SK-N-SH treated with all-trans-retinoic acid at 6 μM for 48 hours (cell line): ENCODE data around the gene CACTIN.

Experiments
- ATAC-seq: fragments of 200-7000 bp; cut with Tn5 transposase; 3 replicates; pipeline ENCODE4 v1.9.1; 2020; ENCODE audit warnings: mild to moderate bottlenecking, moderate library complexity
- BACH2 ChIP-seq: fragments of 250-450 bp; sonication (Bioruptor Pico); IDR thresholded peaks from 2 replicates; pipeline ENCODE4 v1.9.0; 2021; ENCODE audit warnings: mild to moderate bottlenecking, borderline replicate concordance
- CREB5 ChIP-seq: fragments of 250-450 bp; sonication (Bioruptor Pico); IDR thresholded peaks from 2 replicates; pipeline ENCODE4 v1.5.1; 2020; ENCODE audit warnings: low read depth, mild to moderate bottlenecking, moderate library complexity
- CSDC2 ChIP-seq: fragments of 250-450 bp; sonication (Bioruptor Pico); IDR thresholded peaks from 2 replicates; pipeline ENCODE4 v1.5.0; 2020; ENCODE audit warnings: mild to moderate bottlenecking, moderate library complexity
- CSRNP3 ChIP-seq: fragments of 250-450 bp; sonication (Bioruptor Pico); IDR thresholded peaks from 2 replicates; pipeline ENCODE4 v1.5.1; 2021; ENCODE audit warnings: mild to moderate bottlenecking, moderate library complexity
- ESRRG ChIP-seq: fragments of 250-450 bp; sonication (Bioruptor Pico); IDR thresholded peaks from 2 replicates; pipeline ENCODE4 v1.6.1; 2021; ENCODE audit warnings: mild to moderate bottlenecking
- GLIS3 ChIP-seq: fragments of 250-450 bp; sonication (Bioruptor Pico); IDR thresholded peaks from 2 replicates; pipeline ENCODE4 v1.5.0; 2020; ENCODE audit warnings: mild to moderate bottlenecking, moderate library complexity
- ISL1 ChIP-seq: fragments of 250-450 bp; sonication (Bioruptor Pico); IDR thresholded peaks from 2 replicates; pipeline ENCODE4 v2.1.2; 2022; ENCODE audit warnings: mild to moderate bottlenecking, moderate library complexity
- OSR1 ChIP-seq: fragments of 250-450 bp; sonication (Bioruptor Pico); IDR thresholded peaks from 2 replicates; pipeline ENCODE4 v1.8.0; 2022; ENCODE audit warnings: moderate library complexity, mild to moderate bottlenecking, inconsistent platforms
- POU6F1 ChIP-seq: fragments of 250-450 bp; sonication (Bioruptor Pico); IDR thresholded peaks from 2 replicates; pipeline ENCODE4 v1.8.0; 2021; ENCODE audit warnings: low read depth, mild to moderate bottlenecking, moderate library complexity, borderline replicate concordance
- PPARA ChIP-seq: fragments of 250-450 bp; sonication (Bioruptor Pico); IDR thresholded peaks from 2 replicates; pipeline ENCODE4 v1.5.0; 2020; ENCODE audit warnings: mild to moderate bottlenecking, borderline replicate concordance
- RARB ChIP-seq: fragments of 250-450 bp; sonication (Bioruptor Pico); IDR thresholded peaks from 2 replicates; pipeline ENCODE4 v1.8.0; 2021; ENCODE audit warnings: mild to moderate bottlenecking, moderate library complexity
- SNAI2 ChIP-seq: fragments of 250-450 bp; sonication (Bioruptor Pico); IDR thresholded peaks from 2 replicates; pipeline ENCODE4 v1.5.0; 2020; ENCODE audit warnings: mild to moderate bottlenecking, moderate library complexity
- TCF4 ChIP-seq: fragments of 250-450 bp; sonication (Bioruptor Pico); IDR thresholded peaks from 2 replicates; pipeline ENCODE4 v1.8.0; 2021; ENCODE audit warnings: mild to moderate bottlenecking, moderate library complexity, borderline replicate concordance
- TOX ChIP-seq: fragments of 250-450 bp; sonication (Bioruptor Pico); IDR thresholded peaks from 2 replicates; pipeline ENCODE4 v1.8.0; 2021; ENCODE audit warnings: mild to moderate bottlenecking, moderate library complexity, borderline replicate concordance
- TSHZ2 ChIP-seq: fragments of 250-450 bp; sonication (Bioruptor Pico); IDR thresholded peaks from 2 replicates; pipeline ENCODE4 v1.5.0; 2020; ENCODE audit warnings: mild to moderate bottlenecking, moderate library complexity
- ZC3H10 ChIP-seq: fragments of 250-450 bp; sonication (Bioruptor Pico); IDR thresholded peaks from 2 replicates; pipeline ENCODE4 v1.5.1; 2021; ENCODE audit warnings: mild to moderate bottlenecking, moderate library complexity
- ZFP30 ChIP-seq: fragments of 450-650 bp; formaldehyde crosslinking; IDR thresholded peaks from 2 replicates; pipeline ENCODE4 v1.5.0; 2022; ENCODE audit warnings: mild to moderate bottlenecking, moderate library complexity
- ZNF70 ChIP-seq: fragments of 450-650 bp; formaldehyde crosslinking; IDR thresholded peaks from 2 replicates; pipeline ENCODE4 v1.5.0; 2020; ENCODE audit warnings: mild to moderate bottlenecking, moderate library complexity
- TF ChIP-seq, protein P1 (sequence below): fragments of 250-450 bp; sonication (Bioruptor Pico); IDR thresholded peaks from 2 replicates; pipeline ENCODE4 v1.8.0; 2020; ENCODE audit warnings: mild to moderate bottlenecking, moderate library complexity, borderline replicate concordance

Gene CACTIN

GRCh38 chr19:3642987-3643673 lies 16.5 kb upstream of the CACTIN start:
- no peak for ATAC-seq
- TF ChIP-seq ZNF70 (no peak), ZC3H10 (no peak), TCF4 (CRISPR knock-in tag) (no peak), ZFP30 (no peak), CSRNP3 (no peak), PPARA (no peak), GLIS3 (CRISPR knock-in tag) (no peak), POU6F1 (no peak)
- TF ChIP-seq, all 23 proteins: peak for 0

DNA sequence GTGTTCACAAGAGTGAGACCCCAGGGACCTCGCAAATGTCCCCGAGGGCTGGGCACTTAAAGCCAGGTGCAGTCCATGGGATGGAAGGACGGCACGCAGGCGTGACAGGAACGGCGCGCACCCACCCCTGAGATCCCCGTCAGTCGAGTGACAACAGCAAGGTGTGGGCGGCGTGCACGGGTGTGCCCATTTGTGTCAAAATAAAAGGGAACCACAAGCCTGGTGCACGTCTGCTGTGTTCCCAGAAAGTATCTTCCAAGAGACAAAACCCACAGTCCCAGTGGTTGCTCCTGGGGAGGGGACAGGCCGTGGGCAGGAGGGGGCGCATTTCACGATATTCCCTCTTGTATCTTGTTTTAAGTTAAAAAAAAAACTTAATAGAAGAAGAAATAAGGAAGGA lies 15.7 kb upstream of the CACTIN start:
- TF ChIP-seq PPARA (no peak), CREB5 (CRISPR knock-in tag) (no peak), BACH2 (CRISPR knock-in tag) (no peak), CSDC2 (no peak), ISL1 (no peak), OSR1 (no peak), ZC3H10 (no peak), TOX (CRISPR knock-in tag) (no peak), ZNF70 (no peak), ZFP30 (no peak), TCF4 (CRISPR knock-in tag) (no peak)
- TF ChIP-seq, protein P1, sequence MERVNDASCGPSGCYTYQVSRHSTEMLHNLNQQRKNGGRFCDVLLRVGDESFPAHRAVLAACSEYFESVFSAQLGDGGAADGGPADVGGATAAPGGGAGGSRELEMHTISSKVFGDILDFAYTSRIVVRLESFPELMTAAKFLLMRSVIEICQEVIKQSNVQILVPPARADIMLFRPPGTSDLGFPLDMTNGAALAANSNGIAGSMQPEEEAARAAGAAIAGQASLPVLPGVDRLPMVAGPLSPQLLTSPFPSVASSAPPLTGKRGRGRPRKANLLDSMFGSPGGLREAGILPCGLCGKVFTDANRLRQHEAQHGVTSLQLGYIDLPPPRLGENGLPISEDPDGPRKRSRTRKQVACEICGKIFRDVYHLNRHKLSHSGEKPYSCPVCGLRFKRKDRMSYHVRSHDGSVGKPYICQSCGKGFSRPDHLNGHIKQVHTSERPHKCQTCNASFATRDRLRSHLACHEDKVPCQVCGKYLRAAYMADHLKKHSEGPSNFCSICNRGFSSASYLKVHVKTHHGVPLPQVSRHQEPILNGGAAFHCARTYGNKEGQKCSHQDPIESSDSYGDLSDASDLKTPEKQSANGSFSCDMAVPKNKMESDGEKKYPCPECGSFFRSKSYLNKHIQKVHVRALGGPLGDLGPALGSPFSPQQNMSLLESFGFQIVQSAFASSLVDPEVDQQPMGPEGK (CRISPR knock-in tag): no peak
- no peak for ATAC-seq

GRCh38 chr19:3641515-3642269 lies 15.1 kb upstream of the CACTIN start:
- no peak for ATAC-seq
- TF ChIP-seq RARB (no peak), CSDC2 (no peak), ISL1 (no peak), SNAI2 (CRISPR knock-in tag) (no peak), CREB5 (CRISPR knock-in tag) (no peak), TCF4 (CRISPR knock-in tag) (no peak), ESRRG (no peak), TOX (CRISPR knock-in tag) (no peak), ZFP30 (no peak), OSR1 (no peak), TSHZ2 (CRISPR knock-in tag) (no peak), PPARA (no peak), POU6F1 (no peak), CSRNP3 (no peak), BACH2 (CRISPR knock-in tag) (no peak)
